Peyer's patch (tissue), 4 donors: Measurements from ENCODE around the gene PRADC1.

Experiments
- POLR2A ChIP-seq, 2 donors: fragments of 450-650 bp; IDR thresholded peaks; one replicate each; pipeline ENCODE4 v1.5.1; 2017; ENCODE audit warnings: antibody characterized with exemption in 2 of 2, mild to moderate bottlenecking in 2 of 2, moderate library complexity in 2 of 2
- TF ChIP-seq, protein P1 (sequence below), 6 experiments: fragments of 450-650 bp in 4 of 6; fragments of 200-600 bp in 2 of 6; sonication (generic) in 1 of 6; IDR thresholded peaks; one replicate each; pipeline ENCODE4 v1.5.1; 2017 to 2019; ENCODE audit warnings: antibody characterized with exemption in 6 of 6, mild to moderate bottlenecking in 3 of 6, moderate library complexity in 1 of 6

DNA sequence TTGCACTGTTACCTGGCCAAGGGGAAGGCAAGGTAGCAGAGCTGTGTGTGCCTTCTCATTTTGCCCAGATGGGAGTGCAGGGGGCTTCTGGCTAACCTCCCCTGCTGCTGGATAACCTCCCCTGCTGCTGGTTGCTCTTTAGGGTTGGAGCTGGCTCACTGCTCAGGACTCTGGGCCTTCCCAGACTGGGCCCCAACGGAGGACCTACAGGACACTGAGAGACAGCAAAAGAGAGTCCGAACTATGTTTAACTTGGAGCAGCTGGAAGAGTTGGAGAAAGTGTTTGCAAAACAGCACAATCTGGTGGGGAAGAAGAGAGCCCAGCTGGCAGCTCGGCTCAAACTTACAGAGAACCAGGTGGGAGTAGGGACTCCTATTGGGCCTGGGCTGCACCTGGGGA is 24.8 kb downstream of the PRADC1 start:
- TF ChIP-seq POLR2A (IDR thresholded peaks at IDR 0.05), result no peak
- TF ChIP-seq, protein P1, sequence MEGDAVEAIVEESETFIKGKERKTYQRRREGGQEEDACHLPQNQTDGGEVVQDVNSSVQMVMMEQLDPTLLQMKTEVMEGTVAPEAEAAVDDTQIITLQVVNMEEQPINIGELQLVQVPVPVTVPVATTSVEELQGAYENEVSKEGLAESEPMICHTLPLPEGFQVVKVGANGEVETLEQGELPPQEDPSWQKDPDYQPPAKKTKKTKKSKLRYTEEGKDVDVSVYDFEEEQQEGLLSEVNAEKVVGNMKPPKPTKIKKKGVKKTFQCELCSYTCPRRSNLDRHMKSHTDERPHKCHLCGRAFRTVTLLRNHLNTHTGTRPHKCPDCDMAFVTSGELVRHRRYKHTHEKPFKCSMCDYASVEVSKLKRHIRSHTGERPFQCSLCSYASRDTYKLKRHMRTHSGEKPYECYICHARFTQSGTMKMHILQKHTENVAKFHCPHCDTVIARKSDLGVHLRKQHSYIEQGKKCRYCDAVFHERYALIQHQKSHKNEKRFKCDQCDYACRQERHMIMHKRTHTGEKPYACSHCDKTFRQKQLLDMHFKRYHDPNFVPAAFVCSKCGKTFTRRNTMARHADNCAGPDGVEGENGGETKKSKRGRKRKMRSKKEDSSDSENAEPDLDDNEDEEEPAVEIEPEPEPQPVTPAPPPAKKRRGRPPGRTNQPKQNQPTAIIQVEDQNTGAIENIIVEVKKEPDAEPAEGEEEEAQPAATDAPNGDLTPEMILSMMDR (IDR thresholded peaks at IDR 0.05), result no peak
